HepG2 (cell line): Measurements from ENCODE around the gene APRT. TPM values are rescaled to one million over a fixed set of nuclear protein-coding genes. Genes with fewer than 3 reads are reported as not detected.

Experiments
- ATAC-seq: fragments of 200-7000 bp; cut with Tn5 transposase; 3 replicates; pipeline ENCODE4 v1.9.1; 2020; ENCODE audit warnings: mild to moderate bottlenecking, moderate library complexity
- BruUV-seq: library from RNA; stranded (reverse); fragments of 400-500 nt; replicated peaks from 2 replicates; lab custom pipeline; 2021; lab: Mats Ljungman, UMichigan
- CTCF ChIA-PET: fragments of 300-600 bp; formaldehyde crosslinking; extraction: SDS; loops from one replicate; lab custom pipeline; 2021; ENCODE audit warnings: low total read pairs, inconsistent platforms, low intra/inter-chr PET ratio; lab: Yijun Ruan, JAX
- POLR2A ChIA-PET: fragments of 350-600 bp; sonication (Branson Sonifier 250); formaldehyde crosslinking; loops from one replicate; lab custom pipeline; 2020; ENCODE audit warnings: antibody characterized with exemption, inconsistent platforms; lab: Yijun Ruan, JAX
- DNase-seq: peaks from one replicate; pipeline ENCODE4 v3.0.0-alpha.2; 2015; ENCODE audit warnings: low spot score
- FAIRE-seq: peaks from 3 replicates; lab custom pipeline; 2011; peaks lifted over from hg19 to GRCh38; lab: Jason Lieb, UNC
- H2AFZ ChIP-seq: one replicate; pipeline ENCODE4 v1.6.1; 2011; ENCODE audit warnings: low read length, inconsistent platforms
- H3K27ac ChIP-seq: fragments of 300-600 bp; 3 replicates; pipeline ENCODE4 v1.8.0; 2011; ENCODE audit warnings: mixed run types, mild to moderate bottlenecking, mixed read lengths, low read length, inconsistent platforms; ENCODE audit not compliant: insufficient read depth; ENCODE audit errors: extremely low read length
- H3K27me3 ChIP-seq, 2 experiments: fragments of 200-600 bp in 1 of 2; 2 replicates in 1 of 2; 3 replicates in 1 of 2; pipeline versions ENCODE4 v1.6.0 to v1.8.0; 2011; ENCODE audit warnings: low read length in 2 of 2, mild to moderate bottlenecking in 2 of 2, moderate library complexity in 2 of 2, inconsistent platforms in 1 of 2; ENCODE audit not compliant: insufficient read depth in 2 of 2, control insufficient read depth in 1 of 2
- H3K36me3 ChIP-seq, 2 experiments: fragments of 200-600 bp in 1 of 2; replicated peaks in 1 of 2; 2 replicates in 1 of 2; 3 replicates in 1 of 2; pipeline versions ENCODE4 v1.5.1 to v1.8.0; 2011; ENCODE audit warnings: low read length in 2 of 2, inconsistent platforms in 1 of 2; ENCODE audit not compliant: insufficient read depth in 2 of 2, control insufficient read depth in 1 of 2
- H3K4me1 ChIP-seq: 2 replicates; pipeline ENCODE4 v1.5.1; 2012; ENCODE audit warnings: low read length, inconsistent platforms; ENCODE audit not compliant: insufficient read depth
- H3K4me2 ChIP-seq: 2 replicates; pipeline ENCODE4 v1.6.0; 2011; ENCODE audit warnings: low read depth, low read length, inconsistent platforms
- H3K4me3 ChIP-seq, 3 experiments: fragments of 200-600 bp in 1 of 3; sonication (generic), shearing (Covaris generic) in 1 of 3; replicated peaks in 1 of 3; 2 replicates each; pipeline ENCODE4 v1.5.1; 2011 to 2016; ENCODE audit warnings: low read length in 3 of 3, inconsistent platforms in 2 of 3, low read depth in 2 of 3, mild to moderate bottlenecking in 2 of 3, control low read depth in 1 of 3, mixed read lengths in 1 of 3; ENCODE audit not compliant: insufficient read depth in 1 of 3
- H3K79me2 ChIP-seq: one replicate; pipeline ENCODE4 v1.6.1; 2011; ENCODE audit warnings: low read length, inconsistent platforms; ENCODE audit not compliant: insufficient read depth
- H3K9ac ChIP-seq: 2 replicates; pipeline ENCODE4 v1.6.0; 2011; ENCODE audit warnings: mild to moderate bottlenecking, low read depth, low read length, inconsistent platforms; ENCODE audit not compliant: insufficient read depth
- H3K9me3 ChIP-seq: 2 replicates; pipeline ENCODE4 v1.5.1; 2012; ENCODE audit warnings: mild to moderate bottlenecking, low read length
- H4K20me1 ChIP-seq: 2 replicates; pipeline ENCODE4 v1.6.0; 2011; ENCODE audit warnings: inconsistent platforms, mild to moderate bottlenecking, low read length, moderate library complexity; ENCODE audit not compliant: insufficient read depth
- CHD2 ChIP-seq: IDR thresholded peaks from 2 replicates; pipeline ENCODE4 v1.6.1; 2011; ENCODE audit warnings: low read depth, low read length, improper control_type of control experiment
- E2F5 ChIP-seq: sonication (generic); formaldehyde crosslinking; conservative IDR thresholded peaks from 2 replicates; pipeline ENCODE4 v1.4.0; 2020; ENCODE audit warnings: missing genetic modification reagents
- FIP1L1 ChIP-seq: fragments of 200-400 bp; formaldehyde crosslinking; IDR thresholded peaks from 2 replicates; pipeline ENCODE4 v1.6.1; 2018; ENCODE audit warnings: low read depth, mild to moderate bottlenecking, low read length, moderate library complexity, borderline replicate concordance; ENCODE audit not compliant: insufficient read depth
- FOXP4 ChIP-seq: sonication (generic); formaldehyde crosslinking; IDR thresholded peaks from 2 replicates; pipeline ENCODE4 v1.4.0; 2020; ENCODE audit warnings: missing genetic modification reagents
- POLR2AphosphoS5 ChIP-seq: IDR thresholded peaks from 2 replicates; pipeline ENCODE4 v1.6.1; 2012; ENCODE audit warnings: low read depth, low read length
- SKI ChIP-seq: fragments of 450-650 bp; IDR thresholded peaks from one replicate; pipeline ENCODE4 v1.6.1; 2018; ENCODE audit warnings: mild to moderate bottlenecking; ENCODE audit not compliant: partially characterized antibody
- SOX13 ChIP-seq, 3 experiments: fragments of 450-650 bp in 1 of 3; sonication (generic) in 1 of 3; formaldehyde crosslinking in 1 of 3; IDR thresholded peaks in 2 of 3; conservative IDR thresholded peaks in 1 of 3; 2 replicates each; pipeline versions ENCODE4 v1.5.0 to v1.6.1; 2016 to 2020; ENCODE audit warnings: antibody characterized with exemption in 1 of 3, mild to moderate bottlenecking in 1 of 3, missing compliant biosample characterization in 1 of 3, missing genetic modification reagents in 1 of 3, moderate library complexity in 1 of 3
- STAT5B ChIP-seq: sonication (generic); formaldehyde crosslinking; IDR thresholded peaks from 2 replicates; pipeline ENCODE4 v1.4.0; 2020; ENCODE audit warnings: missing genetic modification reagents
- ZFP90 ChIP-seq: sonication (generic); formaldehyde crosslinking; IDR thresholded peaks from 2 replicates; pipeline ENCODE4 v1.8.0; 2022; ENCODE audit warnings: missing genetic modification reagents, mild to moderate bottlenecking, inconsistent platforms, borderline replicate concordance
- ZMAT3 ChIP-seq: sonication (generic); formaldehyde crosslinking; conservative IDR thresholded peaks from 2 replicates; pipeline ENCODE4 v1.7.0; 2021; ENCODE audit warnings: missing genetic modification reagents
- ZNF263 ChIP-seq: sonication (generic); formaldehyde crosslinking; IDR thresholded peaks from 2 replicates; pipeline ENCODE4 v1.4.0; 2020; ENCODE audit warnings: missing genetic modification reagents
- ZNF350 ChIP-seq: sonication (generic); formaldehyde crosslinking; IDR thresholded peaks from 2 replicates; pipeline ENCODE4 v1.4.0; 2020; ENCODE audit warnings: mild to moderate bottlenecking, low read depth, missing genetic modification reagents, borderline replicate concordance
- ZNF451 ChIP-seq: sonication (generic); formaldehyde crosslinking; IDR thresholded peaks from 2 replicates; pipeline ENCODE4 v1.5.0; 2020; ENCODE audit warnings: mild to moderate bottlenecking, missing genetic modification reagents
- ZNF572 ChIP-seq: sonication (generic); formaldehyde crosslinking; IDR thresholded peaks from 2 replicates; pipeline ENCODE4 v1.5.1; 2020; ENCODE audit warnings: mild to moderate bottlenecking, missing genetic modification reagents
- WGBS: methylation state at CpG from one replicate; pipeline ENCODE4 v1.1.6; 2017; ENCODE audit warnings: low lambda C conversion rate; 5-methylcytosine and 5-hydroxymethylcytosine counted together
- in situ Hi-C: cut with HindIII; loops from 2 replicates; pipeline ENCODE4 v1.10.0; 2017; ENCODE audit warnings: low pct_unique_long_range_greater_than_20kb; ENCODE audit not compliant: extremely low pct_ligation_motif_present
- intact Hi-C: fragments of 100-400 bp; cut with micrococcal nuclease; formaldehyde crosslinking; loops from one replicate; pipeline ENCODE4 v1.10.0; 2022; ENCODE audit not compliant: unreplicated experiment
- polyA plus RNA-seq, 8 experiments: library from polyadenylated mRNA; depleted of rRNA in 3 of 8; stranded (reverse) in 7 of 8; unstranded in 1 of 8; fragments of >200 nt; fragmentation: Illumina TruSeq in 4 of 8; extraction: Trizol in 4 of 8; gene quantifications; 2 replicates each; pipeline versions ENCODE4 v1.2.1 to v1.2.3, GENCODE V29; 2011 to 2016; ENCODE audit warnings: low read depth in 4 of 8, missing spikeins in 1 of 8, mixed read lengths in 1 of 8; ENCODE audit not compliant: insufficient read depth in 1 of 8
- total RNA-seq, 5 experiments: library from RNA; depleted of rRNA; stranded (reverse); fragments of >200 nt; fragmentation: Illumina TruSeq; extraction: Trizol; gene quantifications; 2 replicates each; pipeline ENCODE4 v1.2.3, GENCODE V29; 2016; ENCODE audit warnings: low read depth in 1 of 5
- TF ChIP-seq, protein P1 (sequence below): sonication (generic); formaldehyde crosslinking; IDR thresholded peaks from 2 replicates; pipeline ENCODE4 v1.4.0; 2020; ENCODE audit warnings: missing genetic modification reagents, borderline replicate concordance
- TF ChIP-seq, protein P2 (sequence below): sonication (generic); formaldehyde crosslinking; IDR thresholded peaks from 2 replicates; pipeline ENCODE4 v1.4.0; 2020; ENCODE audit warnings: mild to moderate bottlenecking, low read depth, missing genetic modification reagents

The APRT gene
- total and polyA plus RNA-seq, 2 of the 13 experiments (the other 11 are each of a cell fraction or from before 2014, with no cell fraction given): 155 to 242 TPM

GRCh38 chr16:88805887-88806393 lies 5.8 kb downstream of the APRT start:
- WGBS: 100% methylated on average over 3 of the region's 21 CpGs
- ATAC-seq: no peak
- no peak overlapping the region for H3K4me3 ChIP-seq
- H3K9ac ChIP-seq: no peak overlapping the region
- no peak overlapping the region for H3K4me2 ChIP-seq
- in situ Hi-C loops (no loop called here), intact Hi-C loops (no loop called here)
- no peaks in the 10 kb centered on the region for H3K27me3 ChIP-seq
- H3K79me2 ChIP-seq: peaks cover 30% of the 10 kb centered on the region
- peak overlapping the region; percentile 8 for H3K27ac ChIP-seq
- no peak for DNase-seq
- FAIRE-seq: no peak
- no peak overlapping the region for H2AFZ ChIP-seq
- H4K20me1 ChIP-seq: peaks cover 11% of the 10 kb centered on the region; the same call in 1 of the 2 replicates
- CTCF ChIA-PET: no interaction called here
- POLR2A ChIA-PET: interaction anchor here (1.6 to 2.2 kb wide), 2 partner anchors 42 to 46 kb away, joined by 5 to 6 read pairs; no protein-coding TSS in a partner anchor
- peaks cover 42% of the 10 kb centered on the region for H3K4me1 ChIP-seq
- peaks cover 15 to 43% of the 10 kb centered on the region in 2 experiments for H3K36me3 ChIP-seq
- no peaks in the 10 kb centered on the region for H3K9me3 ChIP-seq
- no TSS peak for BruUV-seq
- TF ChIP-seq SOX13 (IDR thresholded peaks at IDR 0.05): no peak
- no peak for TF ChIP-seq SOX13 (CRISPR knock-in tag; conservative IDR thresholded peaks at IDR 0.05 in 1 of 2, IDR thresholded peaks at IDR 0.05 in 1 of 2)
- TF ChIP-seq, protein P1, sequence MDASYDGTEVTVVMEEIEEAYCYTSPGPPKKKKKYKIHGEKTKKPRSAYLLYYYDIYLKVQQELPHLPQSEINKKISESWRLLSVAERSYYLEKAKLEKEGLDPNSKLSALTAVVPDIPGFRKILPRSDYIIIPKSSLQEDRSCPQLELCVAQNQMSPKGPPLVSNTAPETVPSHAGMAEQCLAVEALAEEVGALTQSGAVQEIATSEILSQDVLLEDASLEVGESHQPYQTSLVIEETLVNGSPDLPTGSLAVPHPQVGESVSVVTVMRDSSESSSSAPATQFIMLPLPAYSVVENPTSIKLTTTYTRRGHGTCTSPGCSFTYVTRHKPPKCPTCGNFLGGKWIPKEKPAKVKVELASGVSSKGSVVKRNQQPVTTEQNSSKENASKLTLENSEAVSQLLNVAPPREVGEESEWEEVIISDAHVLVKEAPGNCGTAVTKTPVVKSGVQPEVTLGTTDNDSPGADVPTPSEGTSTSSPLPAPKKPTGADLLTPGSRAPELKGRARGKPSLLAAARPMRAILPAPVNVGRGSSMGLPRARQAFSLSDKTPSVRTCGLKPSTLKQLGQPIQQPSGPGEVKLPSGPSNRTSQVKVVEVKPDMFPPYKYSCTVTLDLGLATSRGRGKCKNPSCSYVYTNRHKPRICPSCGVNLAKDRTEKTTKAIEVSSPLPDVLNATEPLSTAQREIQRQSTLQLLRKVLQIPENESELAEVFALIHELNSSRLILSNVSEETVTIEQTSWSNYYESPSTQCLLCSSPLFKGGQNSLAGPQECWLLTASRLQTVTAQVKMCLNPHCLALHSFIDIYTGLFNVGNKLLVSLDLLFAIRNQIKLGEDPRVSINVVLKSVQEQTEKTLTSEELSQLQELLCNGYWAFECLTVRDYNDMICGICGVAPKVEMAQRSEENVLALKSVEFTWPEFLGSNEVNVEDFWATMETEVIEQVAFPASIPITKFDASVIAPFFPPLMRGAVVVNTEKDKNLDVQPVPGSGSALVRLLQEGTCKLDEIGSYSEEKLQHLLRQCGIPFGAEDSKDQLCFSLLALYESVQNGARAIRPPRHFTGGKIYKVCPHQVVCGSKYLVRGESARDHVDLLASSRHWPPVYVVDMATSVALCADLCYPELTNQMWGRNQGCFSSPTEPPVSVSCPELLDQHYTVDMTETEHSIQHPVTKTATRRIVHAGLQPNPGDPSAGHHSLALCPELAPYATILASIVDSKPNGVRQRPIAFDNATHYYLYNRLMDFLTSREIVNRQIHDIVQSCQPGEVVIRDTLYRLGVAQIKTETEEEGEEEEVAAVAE (CRISPR knock-in tag): no peak
- TF ChIP-seq FOXP4 (CRISPR knock-in tag): no peak
- TF ChIP-seq ZMAT3 (CRISPR knock-in tag): no peak
- TF ChIP-seq FIP1L1: 0 out of 2 replicates have a peak, but pooled peaks have one; percentile 27
- TF ChIP-seq POLR2AphosphoS5: 0 out of 2 replicates have a peak, but pooled peaks have one; percentile 7
- no peak for TF ChIP-seq CHD2
- TF ChIP-seq, protein P2, sequence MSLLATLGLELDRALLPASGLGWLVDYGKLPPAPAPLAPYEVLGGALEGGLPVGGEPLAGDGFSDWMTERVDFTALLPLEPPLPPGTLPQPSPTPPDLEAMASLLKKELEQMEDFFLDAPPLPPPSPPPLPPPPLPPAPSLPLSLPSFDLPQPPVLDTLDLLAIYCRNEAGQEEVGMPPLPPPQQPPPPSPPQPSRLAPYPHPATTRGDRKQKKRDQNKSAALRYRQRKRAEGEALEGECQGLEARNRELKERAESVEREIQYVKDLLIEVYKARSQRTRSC (CRISPR knock-in tag): no peak
- TF ChIP-seq E2F5 (CRISPR knock-in tag): no peak
- TF ChIP-seq SKI: no peak
- no peak for TF ChIP-seq ZNF350 (CRISPR knock-in tag)
- TF ChIP-seq STAT5B (CRISPR knock-in tag): no peak
- TF ChIP-seq ZNF572 (CRISPR knock-in tag): 0 out of 2 replicates have a peak, but pooled peaks have one; percentile 38
- TF ChIP-seq ZNF263 (CRISPR knock-in tag): peak; percentile 47; the same call in 1 of the 2 replicates
- TF ChIP-seq ZFP90 (CRISPR knock-in tag): no peak
- no peak for TF ChIP-seq ZNF451
